HepG2 (cell line): ENCODE measurements around the gene ARMH1. TPM values are rescaled to one million over a fixed set of nuclear protein-coding genes. Genes with fewer than 3 reads are reported as not detected.

Source experiments
- CBX1 ChIP-seq: IDR thresholded peaks from one replicate; pipeline ENCODE4 v1.6.1; 2016; ENCODE audit warnings: antibody characterized with exemption, low read depth
- ELF4 ChIP-seq: sonication (generic); formaldehyde crosslinking; IDR thresholded peaks from 2 replicates; pipeline ENCODE4 v1.5.0; 2020; ENCODE audit warnings: missing genetic modification reagents, mild to moderate bottlenecking, moderate library complexity, borderline replicate concordance
- FOXP1 ChIP-seq, 2 experiments: fragments of 450-650 bp in 1 of 2; IDR thresholded peaks; 2 replicates each; pipeline ENCODE4 v1.6.1; 2017 to 2018; ENCODE audit warnings: antibody characterized with exemption in 1 of 2
- HOXA5 ChIP-seq: sonication (generic); formaldehyde crosslinking; IDR thresholded peaks from 2 replicates; pipeline ENCODE4 v1.4.0; 2020; ENCODE audit warnings: missing genetic modification reagents
- JARID2 ChIP-seq: sonication (generic); formaldehyde crosslinking; IDR thresholded peaks from 2 replicates; pipeline ENCODE4 v1.8.1; 2023; ENCODE audit warnings: missing genetic modification reagents, inconsistent platforms; ENCODE audit not compliant: insufficient replicate concordance
- NFIC ChIP-seq: IDR thresholded peaks from 2 replicates; pipeline ENCODE4 v1.6.1; 2012; ENCODE audit warnings: mild to moderate bottlenecking, low read length, inconsistent platforms
- NR2F1 ChIP-seq, 2 experiments: fragments of 450-650 bp in 1 of 2; formaldehyde crosslinking in 1 of 2; IDR thresholded peaks; 2 replicates each; pipeline versions ENCODE4 v1.5.0 to v1.6.1; 2016 to 2020; ENCODE audit warnings: mild to moderate bottlenecking in 1 of 2, missing compliant biosample characterization in 1 of 2, missing genetic modification reagents in 1 of 2, moderate library complexity in 1 of 2
- ZKSCAN5 ChIP-seq: sonication (generic); formaldehyde crosslinking; IDR thresholded peaks from 2 replicates; pipeline ENCODE4 v1.5.1; 2020; ENCODE audit warnings: mild to moderate bottlenecking, missing genetic modification reagents
- ZNF567 ChIP-seq: sonication (generic); formaldehyde crosslinking; IDR thresholded peaks from 2 replicates; pipeline ENCODE4 v1.8.1; 2023; ENCODE audit warnings: mild to moderate bottlenecking, missing genetic modification reagents, borderline replicate concordance
- polyA plus RNA-seq, 8 experiments: library from polyadenylated mRNA; depleted of rRNA in 3 of 8; stranded (reverse) in 7 of 8; unstranded in 1 of 8; fragments of >200 nt; fragmentation: Illumina TruSeq in 4 of 8; extraction: Trizol in 4 of 8; gene quantifications; 2 replicates each; pipeline versions ENCODE4 v1.2.1 to v1.2.3, GENCODE V29; 2011 to 2016; ENCODE audit warnings: low read depth in 4 of 8, missing spikeins in 1 of 8, mixed read lengths in 1 of 8; ENCODE audit not compliant: insufficient read depth in 1 of 8
- total RNA-seq, 5 experiments: library from RNA; depleted of rRNA; stranded (reverse); fragments of >200 nt; fragmentation: Illumina TruSeq; extraction: Trizol; gene quantifications; 2 replicates each; pipeline ENCODE4 v1.2.3, GENCODE V29; 2016; ENCODE audit warnings: low read depth in 1 of 5
- TF ChIP-seq, protein P1 (sequence below): sonication (generic); formaldehyde crosslinking; conservative IDR thresholded peaks from 2 replicates; pipeline ENCODE4 v1.8.0; 2022; ENCODE audit warnings: mild to moderate bottlenecking, moderate library complexity, missing genetic modification reagents
- TF ChIP-seq, protein P2 (sequence below), 2 experiments: sonication (generic) in 1 of 2; formaldehyde crosslinking in 1 of 2; IDR thresholded peaks; 2 replicates each; pipeline versions ENCODE4 v1.6.1 to v1.9.0; 2014 to 2022; ENCODE audit warnings: antibody characterized with exemption in 1 of 2, borderline replicate concordance in 1 of 2, inconsistent platforms in 1 of 2, low read depth in 1 of 2, missing genetic modification reagents in 1 of 2
- TF ChIP-seq, protein P3 (sequence below): IDR thresholded peaks from 2 replicates; pipeline ENCODE4 v1.4.0; 2020; ENCODE audit warnings: mild to moderate bottlenecking, missing genetic modification reagents
- TF ChIP-seq, protein P4 (sequence below): sonication (generic); formaldehyde crosslinking; IDR thresholded peaks from 2 replicates; pipeline ENCODE4 v1.8.0; 2022; ENCODE audit warnings: low read depth, missing genetic modification reagents

ARMH1 gene
- total and polyA plus RNA-seq, 2 of the 13 experiments (the other 11 are each of a cell fraction or from before 2014, with no cell fraction given): 0.69 TPM; not detected in 1

DNA sequence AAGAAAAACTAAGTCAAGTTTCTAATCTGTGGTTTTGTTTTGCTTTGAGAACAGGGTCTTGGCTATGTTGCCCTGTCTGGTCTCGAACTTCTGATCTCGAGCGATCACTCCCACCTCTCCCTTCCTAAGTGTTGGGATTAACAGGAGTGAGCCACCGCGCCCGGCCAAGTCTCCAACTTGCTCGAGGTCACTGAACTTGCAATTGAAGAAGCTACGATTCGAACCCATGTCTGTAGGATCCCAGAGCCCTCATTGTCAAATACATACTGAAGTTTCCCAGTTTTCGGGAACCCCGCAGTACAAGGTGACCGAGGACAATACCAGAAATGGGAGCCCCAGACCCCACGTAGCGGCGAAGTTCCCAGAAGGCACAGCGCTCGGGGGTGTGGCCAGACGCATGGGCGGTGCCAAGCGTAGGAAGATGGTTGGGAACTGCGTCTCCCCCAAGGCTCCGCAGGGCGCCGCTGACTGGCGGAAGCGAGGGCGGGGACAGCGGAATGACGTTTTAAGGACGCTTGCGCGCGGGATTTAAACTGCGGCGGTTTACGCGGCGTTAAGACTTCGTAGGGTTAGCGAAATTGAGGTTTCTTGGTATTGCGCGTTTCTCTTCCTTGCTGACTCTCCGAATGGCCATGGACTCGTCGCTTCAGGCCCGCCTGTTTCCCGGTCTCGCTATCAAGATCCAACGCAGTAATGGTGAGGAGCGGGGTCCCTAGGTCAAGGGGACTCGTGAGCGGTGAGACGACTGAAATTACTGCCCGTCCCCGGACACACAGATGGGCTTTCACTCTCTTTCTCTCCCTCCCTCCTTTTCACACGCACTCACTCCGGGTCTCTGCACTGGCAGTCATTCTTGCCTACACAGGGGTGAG is 65.0 kb downstream of the ARMH1 start, which contains the start of gene KIF2C (continued):
- TF ChIP-seq, protein P1, sequence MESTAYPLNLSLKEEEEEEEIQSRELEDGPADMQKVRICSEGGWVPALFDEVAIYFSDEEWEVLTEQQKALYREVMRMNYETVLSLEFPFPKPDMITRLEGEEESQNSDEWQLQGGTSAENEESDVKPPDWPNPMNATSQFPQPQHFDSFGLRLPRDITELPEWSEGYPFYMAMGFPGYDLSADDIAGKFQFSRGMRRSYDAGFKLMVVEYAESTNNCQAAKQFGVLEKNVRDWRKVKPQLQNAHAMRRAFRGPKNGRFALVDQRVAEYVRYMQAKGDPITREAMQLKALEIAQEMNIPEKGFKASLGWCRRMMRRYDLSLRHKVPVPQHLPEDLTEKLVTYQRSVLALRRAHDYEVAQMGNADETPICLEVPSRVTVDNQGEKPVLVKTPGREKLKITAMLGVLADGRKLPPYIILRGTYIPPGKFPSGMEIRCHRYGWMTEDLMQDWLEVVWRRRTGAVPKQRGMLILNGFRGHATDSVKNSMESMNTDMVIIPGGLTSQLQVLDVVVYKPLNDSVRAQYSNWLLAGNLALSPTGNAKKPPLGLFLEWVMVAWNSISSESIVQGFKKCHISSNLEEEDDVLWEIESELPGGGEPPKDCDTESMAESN (CRISPR knock-in tag): peak; percentile 80
- TF ChIP-seq NFIC (no peak), NR2F1 (CRISPR knock-in tag; IDR thresholded peaks at IDR 0.05) (0 out of 4 replicates have a peak, but pooled peaks of 1 of the 2 experiments have one; percentile 5), CBX1 (peak; percentile 40), ZKSCAN5 (CRISPR knock-in tag) (no peak), HOXA5 (CRISPR knock-in tag) (peak; percentile 66; the same call in 1 of the 2 replicates), JARID2 (CRISPR knock-in tag) (no peak), ZNF567 (no peak), FOXP1 (IDR thresholded peaks at IDR 0.05) (no peak), FOXP1 (CRISPR knock-in tag; IDR thresholded peaks at IDR 0.05) (0 out of 2 replicates have a peak, but pooled peaks have one; percentile 4), ELF4 (0 out of 2 replicates have a peak, but pooled peaks have one; percentile 83)
- TF ChIP-seq, protein P2, sequence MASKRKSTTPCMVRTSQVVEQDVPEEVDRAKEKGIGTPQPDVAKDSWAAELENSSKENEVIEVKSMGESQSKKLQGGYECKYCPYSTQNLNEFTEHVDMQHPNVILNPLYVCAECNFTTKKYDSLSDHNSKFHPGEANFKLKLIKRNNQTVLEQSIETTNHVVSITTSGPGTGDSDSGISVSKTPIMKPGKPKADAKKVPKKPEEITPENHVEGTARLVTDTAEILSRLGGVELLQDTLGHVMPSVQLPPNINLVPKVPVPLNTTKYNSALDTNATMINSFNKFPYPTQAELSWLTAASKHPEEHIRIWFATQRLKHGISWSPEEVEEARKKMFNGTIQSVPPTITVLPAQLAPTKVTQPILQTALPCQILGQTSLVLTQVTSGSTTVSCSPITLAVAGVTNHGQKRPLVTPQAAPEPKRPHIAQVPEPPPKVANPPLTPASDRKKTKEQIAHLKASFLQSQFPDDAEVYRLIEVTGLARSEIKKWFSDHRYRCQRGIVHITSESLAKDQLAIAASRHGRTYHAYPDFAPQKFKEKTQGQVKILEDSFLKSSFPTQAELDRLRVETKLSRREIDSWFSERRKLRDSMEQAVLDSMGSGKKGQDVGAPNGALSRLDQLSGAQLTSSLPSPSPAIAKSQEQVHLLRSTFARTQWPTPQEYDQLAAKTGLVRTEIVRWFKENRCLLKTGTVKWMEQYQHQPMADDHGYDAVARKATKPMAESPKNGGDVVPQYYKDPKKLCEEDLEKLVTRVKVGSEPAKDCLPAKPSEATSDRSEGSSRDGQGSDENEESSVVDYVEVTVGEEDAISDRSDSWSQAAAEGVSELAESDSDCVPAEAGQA (IDR thresholded peaks at IDR 0.05; ENCODE audit: low read depth): 0 out of 2 replicates have a peak, but pooled peaks have one; percentile 59
- TF ChIP-seq, protein P2 (CRISPR knock-in tag; IDR thresholded peaks at IDR 0.05; ENCODE audit: borderline replicate concordance): no peak
- TF ChIP-seq, protein P3, sequence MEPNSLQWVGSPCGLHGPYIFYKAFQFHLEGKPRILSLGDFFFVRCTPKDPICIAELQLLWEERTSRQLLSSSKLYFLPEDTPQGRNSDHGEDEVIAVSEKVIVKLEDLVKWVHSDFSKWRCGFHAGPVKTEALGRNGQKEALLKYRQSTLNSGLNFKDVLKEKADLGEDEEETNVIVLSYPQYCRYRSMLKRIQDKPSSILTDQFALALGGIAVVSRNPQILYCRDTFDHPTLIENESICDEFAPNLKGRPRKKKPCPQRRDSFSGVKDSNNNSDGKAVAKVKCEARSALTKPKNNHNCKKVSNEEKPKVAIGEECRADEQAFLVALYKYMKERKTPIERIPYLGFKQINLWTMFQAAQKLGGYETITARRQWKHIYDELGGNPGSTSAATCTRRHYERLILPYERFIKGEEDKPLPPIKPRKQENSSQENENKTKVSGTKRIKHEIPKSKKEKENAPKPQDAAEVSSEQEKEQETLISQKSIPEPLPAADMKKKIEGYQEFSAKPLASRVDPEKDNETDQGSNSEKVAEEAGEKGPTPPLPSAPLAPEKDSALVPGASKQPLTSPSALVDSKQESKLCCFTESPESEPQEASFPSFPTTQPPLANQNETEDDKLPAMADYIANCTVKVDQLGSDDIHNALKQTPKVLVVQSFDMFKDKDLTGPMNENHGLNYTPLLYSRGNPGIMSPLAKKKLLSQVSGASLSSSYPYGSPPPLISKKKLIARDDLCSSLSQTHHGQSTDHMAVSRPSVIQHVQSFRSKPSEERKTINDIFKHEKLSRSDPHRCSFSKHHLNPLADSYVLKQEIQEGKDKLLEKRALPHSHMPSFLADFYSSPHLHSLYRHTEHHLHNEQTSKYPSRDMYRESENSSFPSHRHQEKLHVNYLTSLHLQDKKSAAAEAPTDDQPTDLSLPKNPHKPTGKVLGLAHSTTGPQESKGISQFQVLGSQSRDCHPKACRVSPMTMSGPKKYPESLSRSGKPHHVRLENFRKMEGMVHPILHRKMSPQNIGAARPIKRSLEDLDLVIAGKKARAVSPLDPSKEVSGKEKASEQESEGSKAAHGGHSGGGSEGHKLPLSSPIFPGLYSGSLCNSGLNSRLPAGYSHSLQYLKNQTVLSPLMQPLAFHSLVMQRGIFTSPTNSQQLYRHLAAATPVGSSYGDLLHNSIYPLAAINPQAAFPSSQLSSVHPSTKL: peak; percentile 35; the same call in 1 of the 2 replicates
- TF ChIP-seq, protein P4, sequence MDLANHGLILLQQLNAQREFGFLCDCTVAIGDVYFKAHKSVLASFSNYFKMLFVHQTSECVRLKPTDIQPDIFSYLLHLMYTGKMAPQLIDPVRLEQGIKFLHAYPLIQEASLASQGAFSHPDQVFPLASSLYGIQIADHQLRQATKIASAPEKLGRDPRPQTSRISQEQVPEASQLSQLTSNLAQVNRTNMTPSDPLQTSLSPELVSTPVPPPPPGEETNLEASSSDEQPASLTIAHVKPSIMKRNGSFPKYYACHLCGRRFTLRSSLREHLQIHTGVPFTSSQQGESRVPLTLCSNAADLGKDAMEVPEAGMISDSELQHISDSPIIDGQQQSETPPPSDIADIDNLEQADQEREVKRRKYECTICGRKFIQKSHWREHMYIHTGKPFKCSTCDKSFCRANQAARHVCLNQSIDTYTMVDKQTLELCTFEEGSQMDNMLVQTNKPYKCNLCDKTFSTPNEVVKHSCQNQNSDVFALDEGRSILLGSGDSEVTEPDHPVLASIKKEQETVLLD (CRISPR knock-in tag): no peak
